K562 (cell line): ENCODE data around the gene KCNK6. TPM values are rescaled to one million over a fixed set of nuclear protein-coding genes. Genes with fewer than 3 reads are reported as not detected.

ENCODE experiments used
- ATAC-seq: fragments of 200-7000 bp; cut with Tn5 transposase; 3 replicates; pipeline ENCODE4 v1.9.1; 2020; ENCODE audit warnings: moderate library complexity
- BruUV-seq: library from RNA; stranded (reverse); fragments of 400-500 nt; replicated peaks from 2 replicates; lab custom pipeline; 2021; lab: Mats Ljungman, UMichigan
- CTCF ChIA-PET: fragments of 300-600 bp; formaldehyde crosslinking; extraction: SDS; loops from one replicate; lab custom pipeline; 2021; ENCODE audit warnings: low intra/inter-chr PET ratio; lab: Yijun Ruan, JAX
- POLR2A ChIA-PET: fragments of 300-600, 350-650 bp; sonication (Branson Sonifier 250); formaldehyde crosslinking; extraction: SDS; loops from one replicate; lab custom pipeline; 2021; ENCODE audit warnings: antibody characterized with exemption, inconsistent platforms; lab: Yijun Ruan, JAX
- DNase-seq, 4 experiments: peaks; one replicate each; pipeline versions ENCODE4 v3.0.0 to v3.0.0-alpha.2; 2011 to 2018; ENCODE audit warnings: low spot score in 3 of 4, mixed read lengths in 3 of 4; ENCODE audit errors: extremely low read depth in 1 of 4
- FAIRE-seq: peaks from 2 replicates; lab custom pipeline; 2011; peaks lifted over from hg19 to GRCh38; lab: Jason Lieb, UNC
- H2AFZ ChIP-seq: 2 replicates; pipeline ENCODE4 v1.6.0; 2011; ENCODE audit warnings: low read depth, low read length, control low read depth, inconsistent platforms
- H3K27ac ChIP-seq: fragments of 200-600 bp; 3 replicates; pipeline ENCODE4 v1.8.0; 2011; ENCODE audit warnings: low read depth, mild to moderate bottlenecking, control low read depth, inconsistent platforms, low read length, moderate library complexity, mixed read lengths; ENCODE audit errors: extremely low read depth
- H3K27me3 ChIP-seq, 2 experiments: fragments of 300-600 bp in 1 of 2; 2 replicates in 1 of 2; 3 replicates in 1 of 2; pipeline versions ENCODE4 v1.6.0 to v1.8.0; 2011; ENCODE audit warnings: inconsistent platforms in 2 of 2, low read length in 2 of 2, mild to moderate bottlenecking in 1 of 2, mixed read lengths in 1 of 2, moderate library complexity in 1 of 2; ENCODE audit not compliant: control insufficient read depth in 2 of 2, insufficient read depth in 2 of 2
- H3K36me3 ChIP-seq: fragments of 300-600 bp; 3 replicates; pipeline ENCODE4 v1.8.0; 2011; ENCODE audit warnings: mild to moderate bottlenecking, low read length, inconsistent platforms; ENCODE audit not compliant: control insufficient read depth, insufficient read depth
- H3K4me1 ChIP-seq, 2 experiments: fragments of 200-600 bp in 1 of 2; replicated peaks in 1 of 2; 2 replicates in 1 of 2; 3 replicates in 1 of 2; pipeline versions ENCODE4 v1.5.1 to v1.8.0; 2011; ENCODE audit warnings: inconsistent platforms in 2 of 2, low read length in 2 of 2, mild to moderate bottlenecking in 1 of 2, mixed read lengths in 1 of 2, moderate library complexity in 1 of 2; ENCODE audit not compliant: control insufficient read depth in 2 of 2, insufficient read depth in 2 of 2
- H3K4me2 ChIP-seq: 2 replicates; pipeline ENCODE4 v1.6.1; 2011; ENCODE audit warnings: low read length, control low read depth, inconsistent platforms, mixed read lengths; ENCODE audit not compliant: insufficient read depth
- H3K4me3 ChIP-seq: fragments of 200-600 bp; sonication (generic), shearing (Covaris generic); 2 replicates; pipeline ENCODE4 v1.5.1; 2016; ENCODE audit warnings: control low read depth, inconsistent platforms
- H3K79me2 ChIP-seq: fragments of 200-600 bp; 3 replicates; pipeline ENCODE4 v1.8.0; 2011; ENCODE audit warnings: low read length, inconsistent platforms; ENCODE audit not compliant: control insufficient read depth, insufficient read depth
- H3K9ac ChIP-seq, 2 experiments: 2 replicates each; pipeline versions ENCODE4 v1.6.0 to v1.6.1; 2011; ENCODE audit warnings: low read depth in 2 of 2, low read length in 2 of 2, control low read depth in 1 of 2, inconsistent platforms in 1 of 2, mild to moderate bottlenecking in 1 of 2, mixed read lengths in 1 of 2; ENCODE audit not compliant: insufficient read depth in 1 of 2
- H3K9me1 ChIP-seq: one replicate; pipeline ENCODE4 v1.6.0; 2011; ENCODE audit warnings: inconsistent platforms, mild to moderate bottlenecking, low read length, moderate library complexity; ENCODE audit not compliant: control insufficient read depth, insufficient read depth
- H3K9me3 ChIP-seq: replicated peaks from 2 replicates; pipeline ENCODE4 v1.5.1; 2011; ENCODE audit warnings: low read depth, low read length, inconsistent platforms; ENCODE audit not compliant: control insufficient read depth, insufficient read depth
- H4K20me1 ChIP-seq: replicated peaks from 2 replicates; pipeline ENCODE4 v1.6.1; 2011; ENCODE audit warnings: low read length, inconsistent platforms, mixed read lengths; ENCODE audit not compliant: control insufficient read depth, insufficient read depth
- HMG20B ChIP-seq: fragments of 250-450 bp; sonication (Bioruptor Pico); IDR thresholded peaks from 2 replicates; pipeline ENCODE4 v1.5.0; 2021; ENCODE audit warnings: mild to moderate bottlenecking
- ZNF766 ChIP-seq: fragments of 200-800 bp; sonication (Bioruptor generic); conservative IDR thresholded peaks from 2 replicates; pipeline ENCODE4 v1.6.1; 2016; ENCODE audit warnings: missing genetic modification characterization, missing compliant biosample characterization
- WGBS: fragments of 100-300 bp; shearing (Covaris generic); methylation state at CpG from one replicate; pipeline ENCODE4 v1.1.6; 2016; ENCODE audit warnings: low coverage, mixed read lengths; ENCODE audit not compliant: insufficient coverage; ENCODE audit errors: missing lambda C conversion rate; 5-methylcytosine and 5-hydroxymethylcytosine counted together
- in situ Hi-C: fragments of 300-500 bp; cut with MboI; formaldehyde crosslinking; loops from 4 replicates; pipeline ENCODE4 v1.15.0; 2018; ENCODE audit warnings: inconsistent platforms, mixed read lengths
- intact Hi-C: fragments of 100-400 bp; cut with micrococcal nuclease; formaldehyde crosslinking; loops from 2 replicates; pipeline ENCODE4 v1.14.2; 2022
- polyA plus RNA-seq, 8 experiments: library from polyadenylated mRNA; depleted of rRNA in 4 of 8; stranded (reverse) in 5 of 8; unstranded in 3 of 8; fragments of >200 nt; fragmentation: Nextera tagmentation in 2 of 8; fragmentation: Illumina TruSeq in 1 of 8; extraction: Ambion mirVana in 2 of 8; extraction: Trizol in 1 of 8; gene quantifications; 2 replicates each; pipeline versions ENCODE4 v1.2.1 to v1.2.3, GENCODE V29; 2011 to 2014; ENCODE audit warnings: inconsistent platforms in 1 of 8, missing spikeins in 1 of 8
- total RNA-seq, 7 experiments: library from RNA; depleted of rRNA in 6 of 7; stranded (reverse); fragments of >200 nt in 6 of 7; fragmentation: Illumina TruSeq in 2 of 7; extraction: Trizol in 2 of 7; gene quantifications; 2 replicates each; pipeline versions ENCODE4 v1.2.1 to v1.2.3, GENCODE V29; 2011 to 2021; ENCODE audit warnings: low replicate concordance in 1 of 7
- TF ChIP-seq, protein P1 (sequence below): fragments of 450-650 bp; formaldehyde crosslinking; IDR thresholded peaks from 2 replicates; pipeline ENCODE4 v1.4.0; 2020; ENCODE audit warnings: mild to moderate bottlenecking, mixed read lengths

Gene KCNK6
- total and polyA plus RNA-seq, 9 of the 15 experiments (the other 6 are each of a cell fraction or from before 2014, with no cell fraction given) = 0.05 to 0.42 (median 0.15) TPM

- intact Hi-C loops (no loop called here), in situ Hi-C loops (no loop called here)
- ATAC-seq (no peak), DNase-seq (no peak), FAIRE-seq (no peak)
- no peak overlapping the region for H2AFZ ChIP-seq
- no peaks in the 10 kb centered on the region for H3K36me3 ChIP-seq
- no TSS peak for BruUV-seq
- WGBS = 60% methylated on average over 2 of the region's 2 CpGs
- H3K4me2 ChIP-seq = no peak overlapping the region
- H3K9me1 ChIP-seq = no peaks in the 10 kb centered on the region
- no peaks in the 10 kb centered on the region for H3K27me3 ChIP-seq
- CTCF ChIA-PET = no interaction called here
- no peak overlapping the region for H3K4me3 ChIP-seq
- no peak for TF ChIP-seq HMG20B (CRISPR knock-in tag)
- no peak for TF ChIP-seq ZNF766 (CRISPR knock-in tag)
- TF ChIP-seq, protein P1, sequence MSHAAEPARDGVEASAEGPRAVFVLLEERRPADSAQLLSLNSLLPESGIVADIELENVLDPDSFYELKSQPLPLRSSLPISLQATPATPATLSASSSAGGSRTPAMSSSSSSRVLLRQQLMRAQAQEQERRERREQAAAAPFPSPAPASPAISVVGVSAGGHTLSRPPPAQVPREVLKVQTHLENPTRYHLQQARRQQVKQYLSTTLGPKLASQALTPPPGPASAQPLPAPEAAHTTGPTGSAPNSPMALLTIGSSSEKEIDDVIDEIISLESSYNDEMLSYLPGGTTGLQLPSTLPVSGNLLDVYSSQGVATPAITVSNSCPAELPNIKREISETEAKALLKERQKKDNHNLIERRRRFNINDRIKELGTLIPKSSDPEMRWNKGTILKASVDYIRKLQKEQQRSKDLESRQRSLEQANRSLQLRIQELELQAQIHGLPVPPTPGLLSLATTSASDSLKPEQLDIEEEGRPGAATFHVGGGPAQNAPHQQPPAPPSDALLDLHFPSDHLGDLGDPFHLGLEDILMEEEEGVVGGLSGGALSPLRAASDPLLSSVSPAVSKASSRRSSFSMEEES = no peak
- TF ChIP-seq, all 486 proteins: peak for 0
- H3K4me1 ChIP-seq = peaks cover 3 to 10% of the 10 kb centered on the region in 2 experiments; a peak in 4 of 5 replicates
- H3K79me2 ChIP-seq = no peaks in the 10 kb centered on the region
- POLR2A ChIA-PET = no interaction called here
- no peaks in the 10 kb centered on the region for H3K9me3 ChIP-seq
- no peaks in the 10 kb centered on the region for H4K20me1 ChIP-seq
- no peak overlapping the region for H3K9ac ChIP-seq
- no peak overlapping the region for H3K27ac ChIP-seq
These were observed 40.9 kb upstream of the KCNK6 start for GRCh38 chr19:38278751-38279150.
